ENCODE data around the gene PSORS1C2. TPM values are rescaled to one million over a fixed set of nuclear protein-coding genes. Genes with fewer than 3 reads are reported as not detected.

PSORS1C2 gene
- total RNA-seq, 2 donors from 2014 or later, result not detected

DNA sequence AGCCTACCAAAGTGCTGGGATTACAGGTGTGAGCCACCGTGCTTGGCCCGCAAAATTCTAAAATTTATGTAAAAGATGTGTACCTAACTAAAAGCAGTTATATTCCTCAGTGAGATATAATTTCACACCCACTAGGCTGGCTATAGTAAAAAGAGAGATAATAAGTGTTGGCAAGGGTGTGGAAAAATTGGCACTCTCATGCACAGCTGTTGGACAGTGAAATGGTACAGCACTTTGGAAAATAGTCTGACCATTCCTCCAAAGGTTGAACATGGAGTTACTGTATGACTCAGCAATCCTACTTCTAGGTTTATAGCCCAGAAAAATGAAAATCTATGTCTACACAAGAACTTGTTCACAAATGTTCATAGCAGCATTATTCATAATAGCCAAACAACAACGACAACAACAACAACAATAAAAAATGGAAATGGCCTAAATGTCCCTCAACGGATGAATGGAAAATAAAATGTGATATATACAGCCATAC, 40.4 kb downstream of the PSORS1C2 start:
- no peak for DNase-seq (ENCODE audit: low spot score)
- Histone ChIP-seq H3K36me3 (no peaks in the 10 kb centered on the region), H3K27me3 (replicated peaks; ENCODE audit: insufficient read depth) (no peaks in the 10 kb centered on the region), H3K27ac (no peak overlapping the region), H3K9me3 (no peaks in the 10 kb centered on the region), H3K4me3 (no peak overlapping the region), H3K4me1 (replicated peaks) (no peaks in the 10 kb centered on the region)
- intact Hi-C loops (cut with DNase I), result no loop called here
- TF ChIP-seq, protein P1, sequence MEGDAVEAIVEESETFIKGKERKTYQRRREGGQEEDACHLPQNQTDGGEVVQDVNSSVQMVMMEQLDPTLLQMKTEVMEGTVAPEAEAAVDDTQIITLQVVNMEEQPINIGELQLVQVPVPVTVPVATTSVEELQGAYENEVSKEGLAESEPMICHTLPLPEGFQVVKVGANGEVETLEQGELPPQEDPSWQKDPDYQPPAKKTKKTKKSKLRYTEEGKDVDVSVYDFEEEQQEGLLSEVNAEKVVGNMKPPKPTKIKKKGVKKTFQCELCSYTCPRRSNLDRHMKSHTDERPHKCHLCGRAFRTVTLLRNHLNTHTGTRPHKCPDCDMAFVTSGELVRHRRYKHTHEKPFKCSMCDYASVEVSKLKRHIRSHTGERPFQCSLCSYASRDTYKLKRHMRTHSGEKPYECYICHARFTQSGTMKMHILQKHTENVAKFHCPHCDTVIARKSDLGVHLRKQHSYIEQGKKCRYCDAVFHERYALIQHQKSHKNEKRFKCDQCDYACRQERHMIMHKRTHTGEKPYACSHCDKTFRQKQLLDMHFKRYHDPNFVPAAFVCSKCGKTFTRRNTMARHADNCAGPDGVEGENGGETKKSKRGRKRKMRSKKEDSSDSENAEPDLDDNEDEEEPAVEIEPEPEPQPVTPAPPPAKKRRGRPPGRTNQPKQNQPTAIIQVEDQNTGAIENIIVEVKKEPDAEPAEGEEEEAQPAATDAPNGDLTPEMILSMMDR (IDR thresholded peaks at IDR 0.05), result no peak
- TF ChIP-seq POLR2A (IDR thresholded peaks at IDR 0.05) (no peak), POLR2AphosphoS5 (IDR thresholded peaks at IDR 0.05) (no peak)
- WGBS, result 94% methylated on average over 4 of the region's 4 CpGs

DNA sequence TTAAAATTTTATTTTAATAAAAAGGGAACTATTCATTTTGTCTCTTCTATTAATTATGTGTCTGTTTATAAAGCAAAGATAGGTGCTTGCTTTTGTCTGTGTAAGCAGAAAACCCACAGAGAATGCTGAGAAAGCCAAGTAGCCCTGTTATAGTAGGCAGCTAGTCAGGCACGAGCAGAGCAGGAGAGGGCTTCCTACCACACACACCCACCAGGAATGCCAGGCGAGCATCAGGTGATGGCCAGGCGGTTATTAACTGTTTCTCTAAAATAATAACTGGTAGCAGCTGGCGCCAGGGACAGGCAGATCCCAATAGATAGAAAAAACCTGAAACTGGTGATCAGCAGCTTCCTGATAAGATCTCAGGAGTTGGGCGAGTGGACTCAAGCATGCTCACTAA, 42.2 kb downstream of the PSORS1C2 start:
- Histone ChIP-seq H3K27me3 (replicated peaks; ENCODE audit: insufficient read depth) (no peaks in the 10 kb centered on the region), H3K4me1 (replicated peaks) (no peaks in the 10 kb centered on the region), H3K4me3 (no peak overlapping the region), H3K9me3 (no peaks in the 10 kb centered on the region), H3K27ac (no peak overlapping the region), H3K36me3 (no peaks in the 10 kb centered on the region)
- no peak for DNase-seq (ENCODE audit: low spot score)
- WGBS, result 56% methylated on average over 5 of the region's 5 CpGs
- intact Hi-C loops (cut with DNase I), result no loop called here
- no peak for TF ChIP-seq POLR2AphosphoS5 (IDR thresholded peaks at IDR 0.05)
- TF ChIP-seq, protein P1 (IDR thresholded peaks at IDR 0.05), result no peak
- TF ChIP-seq POLR2A (IDR thresholded peaks at IDR 0.05), result no peak

DNA sequence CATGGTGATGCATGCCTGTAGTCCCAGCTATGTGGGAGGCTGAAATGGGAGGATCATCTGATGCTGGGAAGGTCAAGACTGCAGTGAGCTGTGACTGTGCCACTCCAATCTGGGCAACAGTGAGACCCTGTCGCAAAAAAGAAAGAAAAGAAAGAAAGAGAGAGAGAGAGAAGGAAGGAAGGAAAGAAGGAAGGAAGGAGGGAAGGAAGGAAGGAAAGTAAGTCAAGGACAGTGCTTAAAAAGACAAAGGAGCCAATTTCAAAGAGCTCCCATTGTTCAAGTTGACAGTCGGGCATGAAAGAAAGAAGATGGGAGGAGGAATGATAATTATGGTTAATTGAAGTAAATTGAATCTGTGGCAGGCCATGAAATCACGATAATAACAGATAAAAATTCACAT, 42.7 kb downstream of the PSORS1C2 start:
- Histone ChIP-seq H3K27ac (no peak overlapping the region), H3K36me3 (no peaks in the 10 kb centered on the region), H3K27me3 (replicated peaks; ENCODE audit: insufficient read depth) (no peaks in the 10 kb centered on the region), H3K9me3 (no peaks in the 10 kb centered on the region), H3K4me3 (no peak overlapping the region), H3K4me1 (replicated peaks) (no peaks in the 10 kb centered on the region)
- no peak for DNase-seq (ENCODE audit: low spot score)
- intact Hi-C loops (cut with DNase I), result no loop called here
- 78% methylated on average over 3 of the region's 3 CpGs for WGBS
- no peak for TF ChIP-seq POLR2AphosphoS5 (IDR thresholded peaks at IDR 0.05)
- TF ChIP-seq, protein P1 (IDR thresholded peaks at IDR 0.05), result no peak
- TF ChIP-seq POLR2A (IDR thresholded peaks at IDR 0.05), result no peak

DNA sequence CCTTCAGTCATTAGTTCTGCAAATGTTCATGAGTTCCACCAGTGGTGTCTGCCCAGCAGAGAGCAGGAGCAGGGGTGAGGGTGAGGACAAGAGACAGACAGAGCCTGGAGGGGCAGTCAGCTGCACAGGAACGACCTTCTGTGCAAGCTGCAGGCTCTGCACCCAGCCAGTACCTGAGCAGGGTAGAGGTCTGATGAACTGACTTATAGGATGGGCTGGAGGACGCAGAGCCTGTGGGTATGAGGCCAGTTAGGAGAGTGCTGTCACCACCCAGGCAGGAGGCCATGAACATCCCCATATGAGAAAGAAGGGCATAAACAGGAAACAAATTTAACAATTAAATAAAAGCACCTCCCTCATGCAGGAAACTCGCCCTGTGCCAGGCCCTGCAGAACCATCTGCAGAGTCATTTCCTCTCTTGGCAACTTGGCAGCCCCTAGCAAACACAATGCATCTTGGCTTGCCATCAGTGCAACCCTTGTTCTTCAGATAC, 44.4 kb downstream of the PSORS1C2 start:
- Histone ChIP-seq H3K36me3 (no peaks in the 10 kb centered on the region), H3K4me1 (replicated peaks) (no peaks in the 10 kb centered on the region), H3K27ac (peak overlapping the region in 1 of 2 donors; percentile 10), H3K4me3 (no peak overlapping the region), H3K27me3 (replicated peaks; ENCODE audit: insufficient read depth) (no peaks in the 10 kb centered on the region), H3K9me3 (no peaks in the 10 kb centered on the region)
- TF ChIP-seq POLR2A (IDR thresholded peaks at IDR 0.05) (no peak), POLR2AphosphoS5 (IDR thresholded peaks at IDR 0.05) (peak; percentile 58)
- TF ChIP-seq, protein P1 (IDR thresholded peaks at IDR 0.05), result no peak
- 41% methylated on average over 3 of the region's 3 CpGs for WGBS
- intact Hi-C loops (cut with DNase I), result no loop called here
- peak; percentile 47 for DNase-seq (ENCODE audit: low spot score)

DNA sequence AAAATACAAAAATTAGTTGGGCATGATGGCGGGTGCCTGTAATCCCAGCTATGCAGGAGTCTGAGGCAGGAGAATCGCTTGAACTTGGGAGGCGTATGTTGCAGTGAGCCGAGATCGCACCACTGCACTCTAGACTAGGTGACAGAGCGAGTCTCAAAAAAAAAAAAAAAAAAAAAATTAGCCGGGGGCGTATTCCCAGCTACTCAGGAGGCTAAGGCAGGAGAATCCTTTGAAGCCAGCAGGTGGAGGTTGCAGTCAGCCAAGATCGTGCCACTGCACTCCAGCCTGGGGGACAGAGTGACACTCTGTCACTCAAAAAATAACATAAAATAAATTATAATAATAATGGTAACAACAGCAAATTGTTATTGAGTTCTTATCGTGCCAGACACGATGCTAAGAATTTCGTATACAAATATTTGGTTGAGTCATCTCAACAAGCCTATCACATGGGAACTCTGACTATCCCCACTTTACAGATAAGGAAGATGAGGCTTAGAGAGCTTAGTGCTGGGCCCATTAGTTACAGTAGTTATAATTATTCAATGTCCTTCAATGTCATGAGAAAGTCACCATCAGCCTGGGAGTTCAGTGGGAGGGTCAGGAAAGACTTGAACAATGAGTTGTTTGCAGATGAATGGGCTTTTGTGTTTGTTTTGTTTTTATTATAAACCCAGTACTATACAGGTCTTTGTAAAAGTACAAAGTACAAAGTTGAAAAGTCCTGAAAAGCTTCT, 45.9 kb downstream of the PSORS1C2 start:
- Histone ChIP-seq H3K27ac (no peak overlapping the region), H3K4me3 (no peak overlapping the region), H3K9me3 (no peaks in the 10 kb centered on the region), H3K27me3 (replicated peaks; ENCODE audit: insufficient read depth) (no peaks in the 10 kb centered on the region), H3K36me3 (no peaks in the 10 kb centered on the region), H3K4me1 (replicated peaks) (no peaks in the 10 kb centered on the region)
- intact Hi-C loops (cut with DNase I), result no loop called here
- 83% methylated on average over 12 of the region's 12 CpGs for WGBS
- no peak for DNase-seq (ENCODE audit: low spot score)
- TF ChIP-seq, protein P1 (IDR thresholded peaks at IDR 0.05), result no peak
- TF ChIP-seq POLR2AphosphoS5 (IDR thresholded peaks at IDR 0.05) (no peak), POLR2A (IDR thresholded peaks at IDR 0.05) (no peak)

Data from prostate gland (tissue), 2 donors.